ENCODE data around the gene ROM1. TPM values are rescaled to one million over a fixed set of nuclear protein-coding genes. Genes with fewer than 3 reads are reported as not detected.

The ROM1 gene
- total RNA-seq, 1 experiment from 2014 or later: 2.7 TPM

- DNase-seq (ENCODE audit: low read depth, low spot score) (no peak), ATAC-seq (no peak)
- RAD21 ChIA-PET (ENCODE audit: low non-redundant PET in 1 of 2, low total read pairs in 2 of 2, uncharacterized antibody in 2 of 2, unreplicated experiment in 2 of 2): interaction anchor here in 1 of 2 experiments (1.5 kb wide), 1 partner anchor 9 kb away, joined by 4 read pairs; no protein-coding TSS in a partner anchor
- CTCF ChIA-PET: interaction anchor here (1.0 to 1.7 kb wide), 4 partner anchors 9 to 20 kb away, joined by 4 to 14 read pairs (median 8); partner anchors contain the start of gene TUT1
- H3K27me3 ChIP-seq (ENCODE audit: insufficient read depth, low read length): no peaks in the 10 kb centered on the region
- H3K9me2 ChIP-seq (ENCODE audit: insufficient read depth): no peaks in the 10 kb centered on the region
- no peaks in the 10 kb centered on the region for H4K20me1 ChIP-seq (ENCODE audit: insufficient read depth)
- no peak for TF ChIP-seq ELF1 (IDR thresholded peaks at IDR 0.05; ENCODE audit: borderline replicate concordance, low read depth)
- no peak for TF ChIP-seq CTCF (IDR thresholded peaks at IDR 0.05 in 2 of 3, conservative IDR thresholded peaks at IDR 0.05 in 1 of 3; ENCODE audit: borderline replicate concordance in 1 of 3, insufficient read depth in 1 of 3, low read depth in 2 of 3, low read length in 2 of 3)
- no peak for TF ChIP-seq POLR2AphosphoS5 (IDR thresholded peaks at IDR 0.05; ENCODE audit: low read depth, low read length)
- TF ChIP-seq ZNF274 (IDR thresholded peaks at IDR 0.05; ENCODE audit: low read depth, low read length): no peak
- no peak for TF ChIP-seq ZBTB33 (IDR thresholded peaks at IDR 0.05; ENCODE audit: extremely low read depth, insufficient replicate concordance, low read length)
- TF ChIP-seq YY1 (IDR thresholded peaks at IDR 0.05; ENCODE audit: extremely low read depth, insufficient replicate concordance, low read depth, low read length): no peak
- no peak for TF ChIP-seq EGR1 (IDR thresholded peaks at IDR 0.05; ENCODE audit: low read depth)
- no peak for TF ChIP-seq SRF (IDR thresholded peaks at IDR 0.05; ENCODE audit: low read depth)
- TF ChIP-seq MAX (IDR thresholded peaks at IDR 0.05): no peak
- no peak for TF ChIP-seq FOSL1 (IDR thresholded peaks at IDR 0.05; ENCODE audit: low read depth)
- TF ChIP-seq REST (IDR thresholded peaks at IDR 0.05; ENCODE audit: low read depth): no peak
- TF ChIP-seq POLR2A (IDR thresholded peaks at IDR 0.05; ENCODE audit: borderline replicate concordance, extremely low read depth, insufficient read depth, insufficient read length): no peak
- no peak for TF ChIP-seq TCF7L2 (IDR thresholded peaks at IDR 0.05; ENCODE audit: borderline replicate concordance, extremely low read depth, insufficient read depth, insufficient read length)
- TF ChIP-seq JUND (IDR thresholded peaks at IDR 0.05): no peak
- no peak for TF ChIP-seq RAD21 (IDR thresholded peaks at IDR 0.05; ENCODE audit: low read depth)
- no peak for TF ChIP-seq ATF3 (IDR thresholded peaks at IDR 0.05)
- no peak for TF ChIP-seq ZFX (IDR thresholded peaks at IDR 0.05)
- TF ChIP-seq CBX3 (IDR thresholded peaks at IDR 0.05; ENCODE audit: low read depth): no peak
- intact Hi-C loops (cut with micrococcal nuclease): loop anchor here (1.0 kb wide), 1 partner anchor 10 kb away; the partner anchor contains the start of gene TUT1
- H3K9me3 ChIP-seq (ENCODE audit: control insufficient read depth in 1 of 2, insufficient read depth in 1 of 2, low read depth in 1 of 2, low read length in 2 of 2): no peaks in the 10 kb centered on the region
- H3K4me1 ChIP-seq (ENCODE audit: control insufficient read depth in 1 of 2, insufficient read depth in 2 of 2, low read length in 2 of 2): peaks cover 13 to 44% of the 10 kb centered on the region in 2 experiments
- H3K36me3 ChIP-seq (ENCODE audit: control insufficient read depth in 1 of 2, insufficient read depth in 2 of 2, low read length in 2 of 2): peaks cover 22 to 30% of the 10 kb centered on the region in 2 experiments; a peak in 3 of 4 replicates
- peak overlapping the region; percentile 92 to 94 for H3K4me3 ChIP-seq (replicated peaks in 1 of 2; ENCODE audit: low read depth in 1 of 2, low read length in 2 of 2)
- H3K4me2 ChIP-seq (ENCODE audit: low read length): peak overlapping the region; percentile 88
- no peak overlapping the region for H2AFZ ChIP-seq (ENCODE audit: low read depth, low read length, poor library complexity, severe bottlenecking)
- peaks cover 52% of the 10 kb centered on the region for H3K79me2 ChIP-seq (ENCODE audit: insufficient read depth, low read length)
- H3K9ac ChIP-seq (ENCODE audit: low read length): peak overlapping the region; percentile 99
- peak overlapping the region; percentile 99 for H3K27ac ChIP-seq (ENCODE audit: low read depth, low read length)
- no TSS peak for BruUV-seq (replicated peaks)
- POLR2A ChIA-PET: interaction anchor here (0.9 to 4.5 kb wide), 11 partner anchors 9 to 240 kb away, joined by 3 to 40 read pairs (median 5); partner anchors contain the start of genes C11orf98, CSKMT, EEF1G and HNRNPUL2
Measured at GRCh38 chr11:62601122-62601371, 12.0 kb upstream of the ROM1 start.
